SIG-M5 (cell line): ENCODE results near the gene ITPR2.
"Not testable (repeated sequence)": the region's sequence is repeated elsewhere in the genome, so short reads cannot be mapped to it uniquely, and the experiment has no call there.

ENCODE experiments used
- DNase-seq: peaks from one replicate; lab custom pipeline; 2025; lab: John Stamatoyannopoulos, UW

Gene ITPR2

DNA sequence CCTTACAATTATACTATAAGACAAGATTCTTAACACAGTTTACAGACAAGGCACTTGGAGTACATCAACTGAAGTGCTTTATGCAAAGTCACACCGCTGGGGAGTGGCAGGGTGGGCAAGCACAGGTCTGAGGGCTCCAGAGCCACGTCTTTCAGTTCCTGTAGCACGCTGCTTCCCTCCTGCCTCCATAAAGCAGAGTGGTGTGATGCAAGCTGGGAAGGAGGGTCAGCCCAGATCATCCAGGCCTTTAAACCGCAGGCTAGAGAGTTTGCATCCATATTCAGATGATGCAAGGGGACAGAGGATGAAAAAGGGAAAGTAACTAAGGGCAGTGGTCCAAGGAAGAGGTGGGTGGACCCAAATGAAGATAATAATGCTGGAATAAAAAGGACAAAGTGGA, 132.6 kb downstream of the ITPR2 start:
- DNase-seq: no peak

DNA sequence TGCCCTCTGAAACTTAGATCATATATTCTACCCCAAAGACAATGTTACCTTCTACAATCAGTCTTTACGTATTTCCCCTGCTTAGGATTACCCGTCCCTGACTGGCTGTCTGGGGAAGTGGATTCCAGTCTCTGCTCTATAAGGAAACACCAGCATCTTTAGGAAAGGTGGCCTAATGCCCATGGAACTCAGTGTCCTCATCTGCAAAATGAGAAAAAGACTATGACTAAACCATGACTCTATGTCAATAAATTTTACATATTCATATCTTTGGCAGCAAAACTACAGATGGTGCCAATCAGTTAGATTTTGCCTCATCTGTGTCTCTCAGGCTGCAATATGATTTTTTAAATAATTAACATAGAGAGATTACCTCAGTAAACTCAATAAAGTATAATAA, 133.8 kb downstream of the ITPR2 start:
- no peak for DNase-seq

DNA sequence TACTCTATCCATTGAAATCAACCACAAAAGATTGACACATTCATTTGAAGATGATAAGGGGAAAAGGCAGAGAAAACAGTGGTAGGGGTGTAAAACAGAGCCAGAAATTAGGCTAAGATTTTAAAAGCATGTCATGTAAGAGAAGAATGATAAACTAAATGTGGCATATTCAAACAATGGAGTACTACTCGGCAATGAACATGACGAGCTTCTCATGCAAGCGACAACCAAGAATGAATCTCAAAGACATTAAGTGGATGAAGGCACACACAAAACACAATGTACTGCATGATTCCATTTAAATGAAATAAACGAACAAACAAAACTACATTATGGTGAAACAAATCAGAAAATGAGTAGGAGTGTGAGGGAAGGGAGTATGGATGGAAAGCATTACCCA, 134.8 kb downstream of the ITPR2 start:
- no peak for DNase-seq

- DNase-seq: no peak
Measured at GRCh38 chr12:26697217-26697616, 135.8 kb downstream of the ITPR2 start.

GRCh38 chr12:26696613-26697092, 136.3 kb downstream of the ITPR2 start:
- no peak for DNase-seq

- no peak for DNase-seq
Measured at GRCh38 chr12:26696048-26696612, 136.9 kb downstream of the ITPR2 start.

GRCh38 chr12:26694402-26694801, 138.6 kb downstream of the ITPR2 start:
- DNase-seq: no peak

DNA sequence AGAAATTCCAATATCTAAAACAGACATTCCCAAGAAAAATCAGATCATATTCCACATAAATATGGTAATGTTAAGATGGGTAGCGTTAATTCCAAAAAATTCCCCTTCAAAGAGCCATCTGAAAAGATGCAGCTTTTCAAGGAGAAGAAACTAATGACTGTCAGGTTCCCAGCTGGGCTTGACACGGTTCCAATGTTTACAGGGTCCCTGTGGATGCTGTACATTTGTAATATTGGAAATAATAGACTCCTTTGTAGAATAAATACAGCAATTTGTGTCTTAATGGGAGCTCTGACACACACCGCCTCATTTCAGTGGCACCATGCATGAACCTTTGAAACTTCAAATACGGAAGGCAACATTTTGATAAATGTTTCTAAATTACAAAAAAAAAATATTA, 140.6 kb downstream of the ITPR2 start:
- no peak for DNase-seq

GRCh38 chr12:26691234-26691970, 141.6 kb downstream of the ITPR2 start:
- DNase-seq: no peak

GRCh38 chr12:26690601-26691000, 142.4 kb downstream of the ITPR2 start:
- no peak for DNase-seq

- no peak for DNase-seq
Measured at GRCh38 chr12:26689281-26689841, 143.6 kb downstream of the ITPR2 start.

GRCh38 chr12:26688344-26688904, 144.6 kb downstream of the ITPR2 start:
- DNase-seq: no peak

GRCh38 chr12:26686408-26686807, 146.6 kb downstream of the ITPR2 start:
- no peak for DNase-seq

DNA sequence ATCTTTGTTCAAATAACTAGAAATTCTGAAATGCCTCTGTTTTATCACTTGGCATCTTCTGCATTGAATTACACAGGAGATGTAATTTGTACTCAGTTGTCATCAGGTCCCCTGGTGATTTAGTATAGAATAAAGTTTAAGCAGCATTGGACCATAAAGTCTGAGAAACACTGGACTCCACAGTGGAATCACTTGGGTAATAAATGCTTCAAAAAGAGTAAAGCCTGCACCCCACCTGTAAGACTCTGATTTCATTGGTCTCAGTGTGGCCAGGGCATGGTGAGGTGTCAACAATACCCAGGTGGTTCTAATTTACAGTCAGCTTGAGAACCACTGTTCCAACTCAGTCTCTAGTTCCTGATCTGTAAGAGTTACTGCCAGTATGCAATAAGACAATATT, 148.9 kb downstream of the ITPR2 start:
- DNase-seq: no peak

DNA sequence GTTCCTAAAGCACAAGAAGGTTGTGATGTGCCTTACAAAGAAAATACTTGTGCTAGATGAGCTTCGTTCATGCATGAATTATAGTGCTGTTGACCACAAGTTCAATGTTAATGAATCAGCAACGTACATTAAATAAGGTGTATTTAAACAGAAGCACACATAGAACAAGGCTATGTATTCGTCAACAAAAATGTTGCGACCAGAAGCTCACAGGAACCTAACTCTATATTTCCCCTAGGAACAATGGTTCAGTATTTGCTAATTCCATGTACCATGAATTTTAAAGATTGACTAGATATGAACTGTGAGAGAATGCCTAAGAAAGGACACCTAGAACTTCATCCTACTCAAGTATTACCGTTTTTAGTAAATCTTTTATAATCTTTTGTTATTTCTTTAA, 149.6 kb downstream of the ITPR2 start:
- DNase-seq: no peak

- no peak for DNase-seq
Measured at GRCh38 chr12:26680727-26681455, 152.1 kb downstream of the ITPR2 start.

- DNase-seq: no peak
Measured at GRCh38 chr12:26678697-26679660, 154.0 kb downstream of the ITPR2 start.

DNA sequence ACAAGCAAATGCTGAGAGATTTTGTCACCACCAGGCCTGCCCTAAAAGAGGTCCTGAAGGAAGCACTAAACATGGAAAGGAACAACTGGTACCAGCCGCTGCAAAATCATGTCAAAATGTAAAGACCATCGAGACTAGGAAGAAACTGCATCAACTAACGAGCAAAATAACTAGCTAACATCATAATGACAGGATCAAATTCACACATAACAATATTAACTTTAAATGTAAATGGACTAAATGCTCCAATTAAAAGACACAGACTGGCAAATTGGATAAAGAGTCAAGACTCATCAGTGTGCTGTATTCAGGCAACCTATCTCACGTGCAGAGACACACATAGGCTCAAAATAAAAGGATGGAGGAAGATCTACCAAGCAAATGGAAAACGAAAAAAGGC, 161.5 kb downstream of the ITPR2 start:
- DNase-seq: not testable (repeated sequence)

- DNase-seq: no peak
Measured at GRCh38 chr12:26668847-26669246, 164.1 kb downstream of the ITPR2 start.

GRCh38 chr12:26668230-26668629, 164.8 kb downstream of the ITPR2 start:
- DNase-seq: no peak

DNA sequence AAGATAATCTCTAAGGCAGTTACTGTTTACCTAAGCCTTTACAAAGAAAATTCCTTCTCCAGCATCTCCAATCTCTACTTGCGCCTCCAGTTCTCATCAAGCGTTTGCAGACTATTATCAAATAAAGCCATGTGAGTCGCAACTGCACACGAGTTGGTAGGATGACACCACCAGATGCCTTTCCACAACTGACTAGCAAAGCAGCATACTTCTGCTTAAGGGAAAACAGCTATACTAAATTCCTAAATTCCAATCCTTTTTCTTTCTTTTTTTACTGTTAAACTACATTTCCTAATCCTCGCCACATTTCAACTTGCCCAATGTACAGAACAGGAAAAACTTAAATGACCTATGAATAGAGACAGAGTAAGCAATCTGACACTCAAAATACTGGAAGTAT, 166.7 kb downstream of the ITPR2 start:
- DNase-seq: no peak
